K562 (cell line): Measurements from ENCODE around the gene CCDC138. TPM values are rescaled to one million over a fixed set of nuclear protein-coding genes. Genes with fewer than 3 reads are reported as not detected.

Source experiments
- ATAC-seq: fragments of 200-7000 bp; cut with Tn5 transposase; 3 replicates; pipeline ENCODE4 v1.9.1; 2020; ENCODE audit warnings: moderate library complexity
- BruUV-seq: library from RNA; stranded (reverse); fragments of 400-500 nt; replicated peaks from 2 replicates; lab custom pipeline; 2021; lab: Mats Ljungman, UMichigan
- CTCF ChIA-PET: fragments of 300-600 bp; formaldehyde crosslinking; extraction: SDS; loops from one replicate; lab custom pipeline; 2021; ENCODE audit warnings: low intra/inter-chr PET ratio; lab: Yijun Ruan, JAX
- POLR2A ChIA-PET: fragments of 300-600, 350-650 bp; sonication (Branson Sonifier 250); formaldehyde crosslinking; extraction: SDS; loops from one replicate; lab custom pipeline; 2021; ENCODE audit warnings: antibody characterized with exemption, inconsistent platforms; lab: Yijun Ruan, JAX
- DNase-seq, 4 experiments: peaks; one replicate each; pipeline versions ENCODE4 v3.0.0 to v3.0.0-alpha.2; 2011 to 2018; ENCODE audit warnings: low spot score in 3 of 4, mixed read lengths in 3 of 4; ENCODE audit errors: extremely low read depth in 1 of 4
- FAIRE-seq: peaks from 2 replicates; lab custom pipeline; 2011; peaks lifted over from hg19 to GRCh38; lab: Jason Lieb, UNC
- H2AFZ ChIP-seq: 2 replicates; pipeline ENCODE4 v1.6.0; 2011; ENCODE audit warnings: low read depth, low read length, control low read depth, inconsistent platforms
- H3K27ac ChIP-seq: fragments of 200-600 bp; 3 replicates; pipeline ENCODE4 v1.8.0; 2011; ENCODE audit warnings: low read depth, mild to moderate bottlenecking, control low read depth, inconsistent platforms, low read length, moderate library complexity, mixed read lengths; ENCODE audit errors: extremely low read depth
- H3K27me3 ChIP-seq, 2 experiments: fragments of 300-600 bp in 1 of 2; 2 replicates in 1 of 2; 3 replicates in 1 of 2; pipeline versions ENCODE4 v1.6.0 to v1.8.0; 2011; ENCODE audit warnings: inconsistent platforms in 2 of 2, low read length in 2 of 2, mild to moderate bottlenecking in 1 of 2, mixed read lengths in 1 of 2, moderate library complexity in 1 of 2; ENCODE audit not compliant: control insufficient read depth in 2 of 2, insufficient read depth in 2 of 2
- H3K36me3 ChIP-seq: fragments of 300-600 bp; 3 replicates; pipeline ENCODE4 v1.8.0; 2011; ENCODE audit warnings: mild to moderate bottlenecking, low read length, inconsistent platforms; ENCODE audit not compliant: control insufficient read depth, insufficient read depth
- H3K4me1 ChIP-seq, 2 experiments: fragments of 200-600 bp in 1 of 2; replicated peaks in 1 of 2; 2 replicates in 1 of 2; 3 replicates in 1 of 2; pipeline versions ENCODE4 v1.5.1 to v1.8.0; 2011; ENCODE audit warnings: inconsistent platforms in 2 of 2, low read length in 2 of 2, mild to moderate bottlenecking in 1 of 2, mixed read lengths in 1 of 2, moderate library complexity in 1 of 2; ENCODE audit not compliant: control insufficient read depth in 2 of 2, insufficient read depth in 2 of 2
- H3K4me2 ChIP-seq: 2 replicates; pipeline ENCODE4 v1.6.1; 2011; ENCODE audit warnings: low read length, control low read depth, inconsistent platforms, mixed read lengths; ENCODE audit not compliant: insufficient read depth
- H3K4me3 ChIP-seq: fragments of 200-600 bp; sonication (generic), shearing (Covaris generic); 2 replicates; pipeline ENCODE4 v1.5.1; 2016; ENCODE audit warnings: control low read depth, inconsistent platforms
- H3K79me2 ChIP-seq: fragments of 200-600 bp; 3 replicates; pipeline ENCODE4 v1.8.0; 2011; ENCODE audit warnings: low read length, inconsistent platforms; ENCODE audit not compliant: control insufficient read depth, insufficient read depth
- H3K9ac ChIP-seq, 2 experiments: 2 replicates each; pipeline versions ENCODE4 v1.6.0 to v1.6.1; 2011; ENCODE audit warnings: low read depth in 2 of 2, low read length in 2 of 2, control low read depth in 1 of 2, inconsistent platforms in 1 of 2, mild to moderate bottlenecking in 1 of 2, mixed read lengths in 1 of 2; ENCODE audit not compliant: insufficient read depth in 1 of 2
- H3K9me1 ChIP-seq: one replicate; pipeline ENCODE4 v1.6.0; 2011; ENCODE audit warnings: inconsistent platforms, mild to moderate bottlenecking, low read length, moderate library complexity; ENCODE audit not compliant: control insufficient read depth, insufficient read depth
- H3K9me3 ChIP-seq: replicated peaks from 2 replicates; pipeline ENCODE4 v1.5.1; 2011; ENCODE audit warnings: low read depth, low read length, inconsistent platforms; ENCODE audit not compliant: control insufficient read depth, insufficient read depth
- H4K20me1 ChIP-seq: replicated peaks from 2 replicates; pipeline ENCODE4 v1.6.1; 2011; ENCODE audit warnings: low read length, inconsistent platforms, mixed read lengths; ENCODE audit not compliant: control insufficient read depth, insufficient read depth
- BRD4 ChIP-seq: fragments of 200-600 bp; sonication (generic); IDR thresholded peaks from 2 replicates; pipeline ENCODE4 v1.6.1; 2017; ENCODE audit warnings: inconsistent platforms
- HNRNPL ChIP-seq: fragments of 200-400 bp; formaldehyde crosslinking; IDR thresholded peaks from 2 replicates; pipeline ENCODE4 v1.6.1; 2017; ENCODE audit warnings: low read depth, mild to moderate bottlenecking, low read length
- PML ChIP-seq: IDR thresholded peaks from 2 replicates; pipeline ENCODE4 v1.6.1; 2012; ENCODE audit warnings: low read length, inconsistent platforms
- SMARCE1 ChIP-seq: fragments of 450-650 bp; IDR thresholded peaks from 2 replicates; pipeline ENCODE4 v1.7.1; 2016; ENCODE audit warnings: mild to moderate bottlenecking
- ZBTB1 ChIP-seq: sonication (generic); formaldehyde crosslinking; IDR thresholded peaks from 2 replicates; pipeline ENCODE4 v1.8.1; 2023; ENCODE audit warnings: missing genetic modification reagents, low read depth, mild to moderate bottlenecking, borderline replicate concordance
- ZNF277 ChIP-seq: fragments of 250-450 bp; sonication (Bioruptor Pico); IDR thresholded peaks from 2 replicates; pipeline ENCODE4 v1.8.0; 2022; ENCODE audit warnings: inconsistent platforms, mild to moderate bottlenecking, moderate library complexity, borderline replicate concordance
- WGBS: fragments of 100-300 bp; shearing (Covaris generic); methylation state at CpG from one replicate; pipeline ENCODE4 v1.1.6; 2016; ENCODE audit warnings: low coverage, mixed read lengths; ENCODE audit not compliant: insufficient coverage; ENCODE audit errors: missing lambda C conversion rate; 5-methylcytosine and 5-hydroxymethylcytosine counted together
- in situ Hi-C: fragments of 300-500 bp; cut with MboI; formaldehyde crosslinking; loops from 4 replicates; pipeline ENCODE4 v1.15.0; 2018; ENCODE audit warnings: inconsistent platforms, mixed read lengths
- intact Hi-C: fragments of 100-400 bp; cut with micrococcal nuclease; formaldehyde crosslinking; loops from 2 replicates; pipeline ENCODE4 v1.14.2; 2022
- polyA plus RNA-seq, 8 experiments: library from polyadenylated mRNA; depleted of rRNA in 4 of 8; stranded (reverse) in 5 of 8; unstranded in 3 of 8; fragments of >200 nt; fragmentation: Nextera tagmentation in 2 of 8; fragmentation: Illumina TruSeq in 1 of 8; extraction: Ambion mirVana in 2 of 8; extraction: Trizol in 1 of 8; gene quantifications; 2 replicates each; pipeline versions ENCODE4 v1.2.1 to v1.2.3, GENCODE V29; 2011 to 2014; ENCODE audit warnings: inconsistent platforms in 1 of 8, missing spikeins in 1 of 8
- total RNA-seq, 7 experiments: library from RNA; depleted of rRNA in 6 of 7; stranded (reverse); fragments of >200 nt in 6 of 7; fragmentation: Illumina TruSeq in 2 of 7; extraction: Trizol in 2 of 7; gene quantifications; 2 replicates each; pipeline versions ENCODE4 v1.2.1 to v1.2.3, GENCODE V29; 2011 to 2021; ENCODE audit warnings: low replicate concordance in 1 of 7

Gene CCDC138
- total and polyA plus RNA-seq, 9 of the 15 experiments (the other 6 are each of a cell fraction or from before 2014, with no cell fraction given): 17.5 to 44.6 (median 26.7) TPM

- Histone ChIP-seq H3K4me1 (no peaks in the 10 kb centered on the region), H3K27me3 (peaks cover 24 to 48% of the 10 kb centered on the region in 2 experiments), H3K4me2 (no peak overlapping the region), H2AFZ (no peak overlapping the region), H4K20me1 (0 out of 2 replicates have a peak, but pooled peaks cover 8% of the 10 kb centered on the region), H3K9me3 (no peaks in the 10 kb centered on the region), H3K9ac (no peak overlapping the region), H3K4me3 (no peak overlapping the region), H3K27ac (no peak overlapping the region), H3K9me1 (no peaks in the 10 kb centered on the region), H3K36me3 (no peaks in the 10 kb centered on the region), H3K79me2 (no peaks in the 10 kb centered on the region)
- no peak for DNase-seq
- ATAC-seq: no peak
- TF ChIP-seq PML (no peak), ZBTB1 (CRISPR knock-in tag) (no peak), HNRNPL (no peak)
- 2% methylated on average over 3 of the region's 3 CpGs for WGBS
- ChIA-PET POLR2A (interaction anchor here (0.5 kb wide), 1 partner anchor 80 kb away, joined by 3 read pairs; no protein-coding TSS in a partner anchor), CTCF (no interaction called here)
- FAIRE-seq: no peak
- intact Hi-C loops: no loop called here
- in situ Hi-C loops: no loop called here
- BruUV-seq: no TSS peak
Observed at GRCh38 chr2:108905176-108905575, 118.6 kb downstream of the CCDC138 start.

- CTCF ChIA-PET: no interaction called here
Observed at GRCh38 chr2:108905906-108906305, 119.3 kb downstream of the CCDC138 start.

More at GRCh38 chr2:108905906-108906305, 119.3 kb downstream of the CCDC138 start:
- H3K9ac ChIP-seq: no peak overlapping the region
- DNase-seq: no peak
- intact Hi-C loops: no loop called here
- H3K27me3 ChIP-seq: peaks cover 25 to 56% of the 10 kb centered on the region in 2 experiments
- H3K9me3 ChIP-seq: no peaks in the 10 kb centered on the region
- no TSS peak for BruUV-seq
- no peak overlapping the region for H2AFZ ChIP-seq
- H4K20me1 ChIP-seq: 0 out of 2 replicates have a peak, but pooled peaks cover 8% of the 10 kb centered on the region
- H3K4me1 ChIP-seq: no peaks in the 10 kb centered on the region
- no peaks in the 10 kb centered on the region for H3K79me2 ChIP-seq
- no peak for ATAC-seq
- no peaks in the 10 kb centered on the region for H3K36me3 ChIP-seq
- in situ Hi-C loops: no loop called here
- no peaks in the 10 kb centered on the region for H3K9me1 ChIP-seq
- 2% methylated on average over 12 of the region's 13 CpGs for WGBS
- TF ChIP-seq SMARCE1 (no peak), BRD4 (no peak), ZNF277 (no peak)
- H3K4me3 ChIP-seq: no peak overlapping the region
- no peak for FAIRE-seq
- no peak overlapping the region for H3K27ac ChIP-seq
- no peak overlapping the region for H3K4me2 ChIP-seq
- POLR2A ChIA-PET: no interaction called here
